GM12874 (cell line): ENCODE results near the gene SLC30A7.

Experiments used
- TF ChIP-seq, protein P1 (sequence below): IDR thresholded peaks from 2 replicates; pipeline ENCODE4 v1.5.1; 2011; ENCODE audit warnings: low read depth, mild to moderate bottlenecking, control low read depth, low read length, moderate library complexity; ENCODE audit not compliant: insufficient read depth

SLC30A7 gene

GRCh38 chr1:100866041-100866900, 29.6 kb upstream of the SLC30A7 start:
- TF ChIP-seq, protein P1, sequence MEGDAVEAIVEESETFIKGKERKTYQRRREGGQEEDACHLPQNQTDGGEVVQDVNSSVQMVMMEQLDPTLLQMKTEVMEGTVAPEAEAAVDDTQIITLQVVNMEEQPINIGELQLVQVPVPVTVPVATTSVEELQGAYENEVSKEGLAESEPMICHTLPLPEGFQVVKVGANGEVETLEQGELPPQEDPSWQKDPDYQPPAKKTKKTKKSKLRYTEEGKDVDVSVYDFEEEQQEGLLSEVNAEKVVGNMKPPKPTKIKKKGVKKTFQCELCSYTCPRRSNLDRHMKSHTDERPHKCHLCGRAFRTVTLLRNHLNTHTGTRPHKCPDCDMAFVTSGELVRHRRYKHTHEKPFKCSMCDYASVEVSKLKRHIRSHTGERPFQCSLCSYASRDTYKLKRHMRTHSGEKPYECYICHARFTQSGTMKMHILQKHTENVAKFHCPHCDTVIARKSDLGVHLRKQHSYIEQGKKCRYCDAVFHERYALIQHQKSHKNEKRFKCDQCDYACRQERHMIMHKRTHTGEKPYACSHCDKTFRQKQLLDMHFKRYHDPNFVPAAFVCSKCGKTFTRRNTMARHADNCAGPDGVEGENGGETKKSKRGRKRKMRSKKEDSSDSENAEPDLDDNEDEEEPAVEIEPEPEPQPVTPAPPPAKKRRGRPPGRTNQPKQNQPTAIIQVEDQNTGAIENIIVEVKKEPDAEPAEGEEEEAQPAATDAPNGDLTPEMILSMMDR: peak; percentile 42

DNA sequence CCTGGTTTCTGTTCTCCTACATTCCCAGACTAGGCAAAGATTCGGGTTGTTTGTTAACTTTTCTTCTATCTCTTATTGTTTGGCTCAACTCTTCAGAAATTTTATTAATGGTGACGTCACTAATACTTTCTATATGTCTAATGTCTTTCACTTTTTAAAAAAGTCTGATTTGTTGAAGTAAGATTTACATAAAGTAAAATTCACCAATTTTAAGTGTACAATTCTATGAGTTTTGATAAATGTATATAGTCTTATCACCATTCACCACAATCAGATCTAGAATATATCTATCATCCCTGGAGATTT, 29.0 kb upstream of the SLC30A7 start:
- TF ChIP-seq, protein P1: no peak

- TF ChIP-seq, protein P1: peak; percentile 31; the same call in 1 of the 2 replicates
Measured at GRCh38 chr1:100868364-100868995, 27.4 kb upstream of the SLC30A7 start.

GRCh38 chr1:100869996-100870395, 25.9 kb upstream of the SLC30A7 start:
- TF ChIP-seq, protein P1: no peak

DNA sequence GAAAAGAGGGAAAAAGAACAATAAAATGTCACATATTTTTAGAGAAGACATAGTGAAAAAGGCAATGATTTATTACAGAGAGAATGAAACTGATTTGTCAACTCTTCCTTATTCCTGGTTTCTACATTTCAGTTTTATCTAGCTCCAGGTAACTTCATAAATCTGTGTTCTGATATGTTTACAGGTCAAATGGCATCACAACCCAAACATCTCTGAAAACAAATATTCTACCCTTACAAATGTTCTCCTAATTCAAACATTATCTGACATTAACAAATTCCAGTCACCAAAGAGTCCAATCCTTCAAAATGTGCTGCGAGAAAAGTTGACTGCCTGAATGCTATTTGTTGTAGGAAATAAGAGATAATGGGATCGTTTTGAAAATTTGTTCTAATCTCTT, 21.5 kb upstream of the SLC30A7 start:
- TF ChIP-seq, protein P1: no peak

DNA sequence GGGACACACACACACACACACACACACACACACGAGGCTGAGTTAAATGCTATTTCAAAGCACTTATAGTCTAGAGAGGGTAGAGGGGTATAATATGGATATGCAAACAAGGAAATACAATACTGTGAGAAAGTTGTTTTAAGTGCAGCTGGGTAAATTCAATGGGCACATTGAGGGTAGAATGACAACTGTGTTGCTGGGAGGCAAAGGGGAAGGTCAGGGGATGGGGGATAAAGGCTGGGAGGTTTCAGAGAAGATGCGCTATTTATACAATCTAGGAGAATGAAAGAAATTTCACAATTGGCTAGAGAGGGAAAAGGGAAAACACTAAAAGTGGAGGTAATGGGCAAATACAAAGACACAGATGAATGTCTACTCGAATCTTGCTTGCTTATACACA, 20.7 kb upstream of the SLC30A7 start:
- TF ChIP-seq, protein P1: no peak

DNA sequence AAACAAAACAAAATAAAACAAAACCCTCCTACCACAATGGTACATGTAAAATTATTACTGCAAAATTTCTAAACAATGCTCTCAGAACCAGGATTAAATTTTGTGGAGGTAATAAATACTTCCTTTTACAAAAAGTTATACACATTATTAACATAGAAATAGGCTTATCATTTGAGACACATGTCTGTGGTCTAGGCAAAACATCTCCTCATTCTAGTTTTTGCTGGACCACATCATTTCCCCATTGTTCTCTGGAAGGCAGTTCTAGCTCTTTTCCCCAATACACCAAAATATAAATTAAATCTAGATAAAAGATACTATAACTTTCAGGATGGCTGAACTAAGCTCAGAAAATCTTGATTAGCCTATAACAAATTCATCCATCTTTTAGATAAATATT, 19.6 kb upstream of the SLC30A7 start:
- TF ChIP-seq, protein P1: no peak
